Measurements from ENCODE around the gene NETO1.

Gene NETO1

GRCh38 chr18:72867746-72868584, at the start of gene NETO1:
Gene NETO1, minus strand, starts transcription at chr18:72867987. Its CDS starts 696 bp downstream, at chr18:72867291.
- DNase-seq = peak; percentile 55

- DNase-seq = no peak
Measured at GRCh38 chr18:72910045-72910444, 42.3 kb upstream of the NETO1 start.

GRCh38 chr18:72908181-72908580, 40.4 kb upstream of the NETO1 start:
- DNase-seq = peak; percentile 26

- no peak for DNase-seq
Measured at GRCh38 chr18:72903033-72903432, 35.2 kb upstream of the NETO1 start.

GRCh38 chr18:72899338-72899737, 31.6 kb upstream of the NETO1 start:
- no peak for DNase-seq

GRCh38 chr18:72898870-72899269, 31.1 kb upstream of the NETO1 start:
- DNase-seq = no peak

- no peak for DNase-seq
Measured at GRCh38 chr18:72895548-72895947, 27.8 kb upstream of the NETO1 start.

GRCh38 chr18:72878561-72878960, 10.8 kb upstream of the NETO1 start:
- no peak for DNase-seq

- no peak for DNase-seq
Measured at GRCh38 chr18:72878143-72878542, 10.4 kb upstream of the NETO1 start.

- no peak for DNase-seq
Measured at GRCh38 chr18:72871091-72871490, 3.3 kb upstream of the NETO1 start.

GRCh38 chr18:72869226-72870185, 1.7 kb upstream of the NETO1 start:
- no peak for DNase-seq

- peak; percentile 23 for DNase-seq
Measured at GRCh38 chr18:72868585-72869225, 918 bp upstream of the NETO1 start.

GRCh38 chr18:72866901-72867745, 664 bp downstream of the NETO1 start:
- DNase-seq = peak; percentile 74

GRCh38 chr18:72866442-72866900, 1.3 kb downstream of the NETO1 start:
- no peak for DNase-seq

- no peak for DNase-seq
Measured at GRCh38 chr18:72863754-72864153, 4.0 kb downstream of the NETO1 start.

GRCh38 chr18:72859088-72859487, 8.7 kb downstream of the NETO1 start:
- no peak for DNase-seq

GRCh38 chr18:72849671-72850070, 18.1 kb downstream of the NETO1 start:
- DNase-seq = no peak

GRCh38 chr18:72848503-72849237, 19.1 kb downstream of the NETO1 start:
- no peak for DNase-seq

- no peak for DNase-seq
Measured at GRCh38 chr18:72847771-72848170, 20.0 kb downstream of the NETO1 start.

GRCh38 chr18:72846736-72847533, 20.9 kb downstream of the NETO1 start:
- no peak for DNase-seq

All from COR-L47 (cell line).